Measurements from ENCODE around the gene SCUBE1.

DNA sequence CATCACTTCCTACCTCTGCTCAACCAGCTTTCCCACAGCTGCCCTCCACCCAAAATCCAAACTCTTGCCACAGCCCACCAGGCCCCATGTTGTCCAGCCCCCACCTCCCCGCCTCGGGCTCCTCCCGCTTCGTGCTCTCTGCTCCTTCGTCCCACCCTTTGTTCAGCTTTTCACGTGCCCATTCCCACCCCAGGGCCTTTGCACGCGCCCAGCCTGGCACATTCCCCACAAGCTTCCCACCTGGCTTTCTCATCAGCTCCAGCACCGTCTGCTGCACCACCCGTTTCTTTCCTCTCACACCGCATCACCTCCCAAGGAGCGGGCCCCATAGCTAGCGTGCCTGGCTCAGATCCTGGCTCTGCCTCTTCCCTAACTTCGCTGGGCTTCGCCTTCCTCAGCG lies 54.8 kb downstream of the SCUBE1 start:
- TF ChIP-seq, protein P1, sequence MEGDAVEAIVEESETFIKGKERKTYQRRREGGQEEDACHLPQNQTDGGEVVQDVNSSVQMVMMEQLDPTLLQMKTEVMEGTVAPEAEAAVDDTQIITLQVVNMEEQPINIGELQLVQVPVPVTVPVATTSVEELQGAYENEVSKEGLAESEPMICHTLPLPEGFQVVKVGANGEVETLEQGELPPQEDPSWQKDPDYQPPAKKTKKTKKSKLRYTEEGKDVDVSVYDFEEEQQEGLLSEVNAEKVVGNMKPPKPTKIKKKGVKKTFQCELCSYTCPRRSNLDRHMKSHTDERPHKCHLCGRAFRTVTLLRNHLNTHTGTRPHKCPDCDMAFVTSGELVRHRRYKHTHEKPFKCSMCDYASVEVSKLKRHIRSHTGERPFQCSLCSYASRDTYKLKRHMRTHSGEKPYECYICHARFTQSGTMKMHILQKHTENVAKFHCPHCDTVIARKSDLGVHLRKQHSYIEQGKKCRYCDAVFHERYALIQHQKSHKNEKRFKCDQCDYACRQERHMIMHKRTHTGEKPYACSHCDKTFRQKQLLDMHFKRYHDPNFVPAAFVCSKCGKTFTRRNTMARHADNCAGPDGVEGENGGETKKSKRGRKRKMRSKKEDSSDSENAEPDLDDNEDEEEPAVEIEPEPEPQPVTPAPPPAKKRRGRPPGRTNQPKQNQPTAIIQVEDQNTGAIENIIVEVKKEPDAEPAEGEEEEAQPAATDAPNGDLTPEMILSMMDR (IDR thresholded peaks at IDR 0.05; ENCODE audit: poor library complexity): no peak
- TF ChIP-seq EZH2 (IDR thresholded peaks at IDR 0.05; ENCODE audit: borderline replicate concordance): no peak
